HUES6 (cell line): ENCODE data around the gene ZNF227.
A peak's percentile ranks its signal among the peaks of the same experiment; 100 is the strongest.
"Not testable (repeated sequence)": the region's sequence is repeated elsewhere in the genome, so short reads cannot be mapped to it uniquely, and the experiment has no call there.

Experiments
- H3K27ac ChIP-seq: 2 replicates; pipeline ENCODE4 v1.7.0; 2013; ENCODE audit warnings: low read depth, mild to moderate bottlenecking, low read length, inconsistent platforms
- H3K27me3 ChIP-seq: 2 replicates; pipeline ENCODE4 v1.6.1; 2013; ENCODE audit warnings: low read length; ENCODE audit not compliant: control insufficient read depth, insufficient read depth
- H3K36me3 ChIP-seq: 2 replicates; pipeline ENCODE4 v1.6.1; 2013; ENCODE audit warnings: low read length; ENCODE audit not compliant: control insufficient read depth, insufficient read depth
- H3K4me1 ChIP-seq: 2 replicates; pipeline ENCODE4 v1.6.1; 2013; ENCODE audit warnings: low read length; ENCODE audit not compliant: control insufficient read depth, insufficient read depth
- H3K4me3 ChIP-seq: 2 replicates; pipeline ENCODE4 v1.5.1; 2013; ENCODE audit warnings: low read depth, low read length
- H3K9ac ChIP-seq: one replicate; pipeline ENCODE4 v1.6.1; 2013; ENCODE audit warnings: mild to moderate bottlenecking, low read length
- H3K9me3 ChIP-seq: 2 replicates; pipeline ENCODE4 v1.6.1; 2013; ENCODE audit warnings: low read depth, low read length; ENCODE audit not compliant: control insufficient read depth, insufficient read depth

ZNF227 gene

GRCh38 chr19:44202470-44202869 lies 9.9 kb upstream of the ZNF227 start:
- Histone ChIP-seq H3K4me1 (no peaks in the 10 kb centered on the region), H3K27ac (no peak overlapping the region), H3K9ac (no peak overlapping the region), H3K9me3 (peaks cover 23% of the 10 kb centered on the region), H3K36me3 (no peaks in the 10 kb centered on the region), H3K27me3 (no peaks in the 10 kb centered on the region), H3K4me3 (no peak overlapping the region)

GRCh38 chr19:44202974-44203373 lies 9.4 kb upstream of the ZNF227 start:
- H3K9ac ChIP-seq: no peak overlapping the region
- no peaks in the 10 kb centered on the region for H3K4me1 ChIP-seq
- H3K27me3 ChIP-seq: no peaks in the 10 kb centered on the region
- no peaks in the 10 kb centered on the region for H3K36me3 ChIP-seq
- H3K9me3 ChIP-seq: peaks cover 23% of the 10 kb centered on the region
- no peak overlapping the region for H3K4me3 ChIP-seq
- no peak overlapping the region for H3K27ac ChIP-seq

GRCh38 chr19:44203877-44204276 lies 8.5 kb upstream of the ZNF227 start:
- H3K27ac ChIP-seq, H3K27me3 ChIP-seq, H3K36me3 ChIP-seq, H3K4me3 ChIP-seq, H3K9ac ChIP-seq, H3K4me1 ChIP-seq: not testable (repeated sequence)
- peaks cover 23% of the 10 kb centered on the region for H3K9me3 ChIP-seq

- no peaks in the 10 kb centered on the region for H3K36me3 ChIP-seq
- no peak overlapping the region for H3K9ac ChIP-seq
- H3K27me3 ChIP-seq: no peaks in the 10 kb centered on the region
- H3K27ac ChIP-seq: no peak overlapping the region
- peaks cover 23% of the 10 kb centered on the region for H3K9me3 ChIP-seq
- H3K4me3 ChIP-seq: no peak overlapping the region
- H3K4me1 ChIP-seq: no peaks in the 10 kb centered on the region
These were observed 7.6 kb upstream of the ZNF227 start for GRCh38 chr19:44204772-44205171.

GRCh38 chr19:44207126-44207803 lies 5.1 kb upstream of the ZNF227 start:
- Histone ChIP-seq H3K9me3 (peaks cover 19% of the 10 kb centered on the region), H3K4me1 (no peaks in the 10 kb centered on the region), H3K9ac (peak overlapping the region; percentile 91), H3K27ac (peak overlapping the region; percentile 52; the same call in 1 of the 2 replicates), H3K36me3 (no peaks in the 10 kb centered on the region), H3K27me3 (no peaks in the 10 kb centered on the region), H3K4me3 (peak overlapping the region; percentile 95)

- Histone ChIP-seq H3K9me3 (no peaks in the 10 kb centered on the region), H3K27me3 (no peaks in the 10 kb centered on the region), H3K36me3 (peaks cover 25% of the 10 kb centered on the region), H3K27ac (peak overlapping the region; percentile 66; the same call in 1 of the 2 replicates), H3K4me3 (peak overlapping the region; percentile 95), H3K9ac (peak overlapping the region; percentile 84), H3K4me1 (no peaks in the 10 kb centered on the region)
These were observed 574 bp downstream of the ZNF227 start for GRCh38 chr19:44212866-44213346.

- H3K4me1 ChIP-seq, H3K27ac ChIP-seq, H3K4me3 ChIP-seq, H3K9ac ChIP-seq, H3K9me3 ChIP-seq, H3K27me3 ChIP-seq: not testable (repeated sequence)
- peaks cover 33% of the 10 kb centered on the region for H3K36me3 ChIP-seq
These were observed 7.6 kb downstream of the ZNF227 start for GRCh38 chr19:44219926-44220325.

GRCh38 chr19:44220761-44221160 lies 8.4 kb downstream of the ZNF227 start:
- not testable (repeated sequence) for H3K4me1 ChIP-seq, H3K4me3 ChIP-seq, H3K27me3 ChIP-seq, H3K27ac ChIP-seq, H3K9ac ChIP-seq, H3K9me3 ChIP-seq
- peaks cover 31% of the 10 kb centered on the region for H3K36me3 ChIP-seq

- not testable (repeated sequence) for H3K4me1 ChIP-seq, H3K27ac ChIP-seq, H3K9me3 ChIP-seq, H3K4me3 ChIP-seq, H3K9ac ChIP-seq, H3K27me3 ChIP-seq
- peaks cover 30% of the 10 kb centered on the region for H3K36me3 ChIP-seq
These were observed 9.0 kb downstream of the ZNF227 start for GRCh38 chr19:44221291-44221690.

- peaks cover 58% of the 10 kb centered on the region for H3K36me3 ChIP-seq
- no peak overlapping the region for H3K4me3 ChIP-seq
- no peaks in the 10 kb centered on the region for H3K4me1 ChIP-seq
- no peaks in the 10 kb centered on the region for H3K27me3 ChIP-seq
- H3K27ac ChIP-seq: no peak overlapping the region
- no peak overlapping the region for H3K9ac ChIP-seq
- 0 out of 2 replicates have a peak, but pooled peaks cover 11% of the 10 kb centered on the region for H3K9me3 ChIP-seq
These were observed 16.0 kb downstream of the ZNF227 start for GRCh38 chr19:44228318-44228717.

- Histone ChIP-seq H3K9ac (no peak overlapping the region), H3K27ac (no peak overlapping the region), H3K4me1 (no peaks in the 10 kb centered on the region), H3K4me3 (no peak overlapping the region), H3K36me3 (peaks cover 82% of the 10 kb centered on the region), H3K27me3 (no peaks in the 10 kb centered on the region), H3K9me3 (peaks cover 11% of the 10 kb centered on the region)
These were observed 20.5 kb downstream of the ZNF227 start for GRCh38 chr19:44232867-44233266.
